ENCODE data around the gene DUOXA2.

The DUOXA2 gene

DNA sequence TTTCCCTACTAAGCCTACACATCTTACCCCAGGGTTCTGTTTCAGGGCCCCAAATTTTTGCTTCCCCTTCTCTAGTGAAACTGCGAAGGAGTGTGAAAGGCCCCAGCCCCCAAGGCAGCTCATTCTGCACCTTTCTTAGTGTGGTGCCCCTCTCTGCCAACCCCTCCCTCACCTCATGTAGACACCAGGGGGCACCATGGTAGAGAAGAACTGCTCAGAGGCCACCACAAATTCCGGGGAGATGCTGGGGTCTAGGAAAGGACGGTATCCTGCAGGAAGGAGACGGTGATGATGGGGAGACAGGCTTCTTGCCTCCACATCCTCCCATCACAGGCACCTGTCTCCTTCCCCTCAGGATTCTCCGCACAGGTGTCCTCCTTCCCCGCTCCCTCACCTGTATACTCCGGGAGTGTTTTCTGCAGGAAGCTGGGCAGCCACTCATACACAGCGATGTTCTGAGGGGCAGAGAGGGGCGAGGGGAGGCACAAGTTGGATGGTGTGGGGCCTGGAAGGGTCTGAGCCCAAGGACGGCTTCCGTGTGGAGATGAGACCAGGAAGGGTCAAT is 3.8 kb upstream of the DUOXA2 start:
- Mint-ChIP-seq H3K9me3 (no peaks in the 10 kb centered on the region), H3K27ac (no peak overlapping the region), H3K36me3 (no peaks in the 10 kb centered on the region), H3K4me1 (peaks cover 24% of the 10 kb centered on the region), H3K27me3 (peaks cover 46% of the 10 kb centered on the region), H3K4me3 (no peak overlapping the region)

DNA sequence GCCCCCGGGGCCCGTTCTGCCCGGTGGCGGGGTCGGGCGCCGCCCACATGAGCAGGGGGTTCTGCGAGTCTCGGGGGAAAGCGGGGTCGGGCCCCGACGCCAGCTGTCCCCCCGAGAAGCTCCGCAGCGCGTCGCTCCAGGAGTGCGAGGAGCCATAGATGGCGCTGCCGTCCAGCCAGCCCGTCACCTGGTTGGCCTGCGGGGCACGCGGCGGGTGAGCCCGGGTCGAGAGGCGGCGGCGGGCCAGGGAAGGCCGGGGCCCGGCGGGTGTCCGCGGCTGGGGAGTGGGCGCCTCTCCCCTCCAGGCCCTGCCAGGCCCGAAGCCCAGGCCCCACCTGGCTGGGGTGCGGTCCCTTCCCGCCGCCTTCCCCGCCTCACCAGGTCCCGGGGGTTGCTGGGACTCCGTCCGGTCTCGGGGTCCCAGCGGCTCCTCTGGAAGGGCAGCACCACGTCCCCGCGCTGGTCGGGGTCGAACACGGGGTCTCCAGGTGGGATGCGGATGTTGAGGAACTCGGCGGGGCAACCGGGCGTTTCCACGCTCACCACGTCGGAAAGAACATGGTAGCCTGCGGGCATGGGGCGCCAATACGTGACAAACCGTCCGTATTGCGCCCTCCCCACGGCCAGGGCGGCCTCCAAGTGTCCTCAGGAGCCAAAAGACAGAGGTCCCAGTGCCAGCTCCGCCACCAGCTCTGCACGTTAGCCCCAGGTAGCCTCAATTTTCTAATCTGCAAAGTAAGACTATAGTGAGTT is 2.6 kb upstream of the DUOXA2 start:
- Mint-ChIP-seq H3K36me3 (no peaks in the 10 kb centered on the region), H3K27ac (no peak overlapping the region), H3K4me1 (peaks cover 30% of the 10 kb centered on the region), H3K9me3 (no peaks in the 10 kb centered on the region), H3K4me3 (peak overlapping the region; percentile 75), H3K27me3 (peaks cover 58% of the 10 kb centered on the region)

DNA sequence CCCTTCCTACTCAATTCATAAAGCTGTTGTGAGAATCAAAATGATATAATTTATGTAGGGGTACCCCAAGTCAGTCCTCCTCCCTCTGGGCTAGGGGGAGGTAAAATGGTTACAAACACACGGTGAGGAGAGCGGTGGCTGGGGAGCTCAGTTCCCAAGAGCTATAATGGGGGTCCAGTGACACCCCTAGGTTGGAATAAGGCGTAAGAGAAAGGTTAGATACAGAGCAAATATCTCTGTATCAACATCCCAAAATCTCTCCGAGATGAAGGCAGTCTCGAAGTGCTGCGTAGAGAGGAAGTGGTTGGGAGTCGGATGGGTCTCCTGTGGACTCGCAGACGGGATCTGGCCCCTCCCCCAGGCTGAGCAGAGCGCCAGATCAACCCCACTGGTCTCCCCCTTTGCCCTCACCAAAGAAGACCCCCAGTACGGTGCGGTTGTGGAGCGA is 2.0 kb upstream of the DUOXA2 start:
- no peak overlapping the region for H3K27ac Mint-ChIP-seq
- H3K36me3 Mint-ChIP-seq = no peaks in the 10 kb centered on the region
- H3K4me3 Mint-ChIP-seq = peak overlapping the region; percentile 75
- H3K9me3 Mint-ChIP-seq = no peaks in the 10 kb centered on the region
- peaks cover 58% of the 10 kb centered on the region for H3K27me3 Mint-ChIP-seq
- peaks cover 32% of the 10 kb centered on the region for H3K4me1 Mint-ChIP-seq

DNA sequence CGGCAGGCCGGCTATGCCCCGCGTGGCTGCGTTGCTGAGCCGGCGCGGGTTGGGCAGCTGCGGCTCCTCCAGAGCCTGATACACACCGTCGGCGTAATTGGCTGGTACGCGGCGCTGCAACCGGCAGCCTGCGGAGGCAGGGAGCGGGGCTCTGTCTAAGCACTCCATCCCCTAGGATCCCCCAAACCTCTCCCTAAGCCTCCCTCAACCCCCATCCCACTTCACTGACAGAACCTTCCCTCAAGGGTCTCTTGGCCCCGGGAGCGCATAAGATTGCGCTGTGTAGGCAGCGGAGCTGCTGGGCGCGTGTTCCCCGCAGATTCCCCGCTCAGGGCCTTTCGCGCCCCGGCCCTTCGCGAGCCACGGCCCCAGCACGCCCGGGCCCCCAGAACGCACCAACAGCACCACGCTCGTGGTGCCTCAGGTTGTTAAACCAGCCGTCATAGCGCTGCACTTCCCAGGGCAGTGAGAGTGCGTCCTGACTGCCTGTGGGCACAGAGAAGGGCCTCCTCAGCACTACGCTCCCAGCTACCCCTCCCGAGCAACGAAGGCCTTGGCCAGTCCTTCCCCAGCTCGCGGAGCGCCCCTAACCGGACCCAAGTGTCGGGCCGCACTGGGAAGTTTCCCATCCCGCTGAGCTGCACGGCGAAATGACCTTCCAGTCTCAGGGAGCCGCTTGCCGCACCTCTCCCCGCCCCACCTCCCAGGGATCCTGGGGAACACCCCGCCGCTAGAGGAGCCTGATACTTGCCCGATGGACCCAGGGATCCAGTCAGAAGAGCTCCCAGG is 1.3 kb upstream of the DUOXA2 start:
- Mint-ChIP-seq H3K4me1 (peaks cover 38% of the 10 kb centered on the region), H3K27ac (no peak overlapping the region), H3K27me3 (peaks cover 60% of the 10 kb centered on the region), H3K4me3 (peak overlapping the region; percentile 75), H3K9me3 (no peaks in the 10 kb centered on the region), H3K36me3 (no peaks in the 10 kb centered on the region)

DNA sequence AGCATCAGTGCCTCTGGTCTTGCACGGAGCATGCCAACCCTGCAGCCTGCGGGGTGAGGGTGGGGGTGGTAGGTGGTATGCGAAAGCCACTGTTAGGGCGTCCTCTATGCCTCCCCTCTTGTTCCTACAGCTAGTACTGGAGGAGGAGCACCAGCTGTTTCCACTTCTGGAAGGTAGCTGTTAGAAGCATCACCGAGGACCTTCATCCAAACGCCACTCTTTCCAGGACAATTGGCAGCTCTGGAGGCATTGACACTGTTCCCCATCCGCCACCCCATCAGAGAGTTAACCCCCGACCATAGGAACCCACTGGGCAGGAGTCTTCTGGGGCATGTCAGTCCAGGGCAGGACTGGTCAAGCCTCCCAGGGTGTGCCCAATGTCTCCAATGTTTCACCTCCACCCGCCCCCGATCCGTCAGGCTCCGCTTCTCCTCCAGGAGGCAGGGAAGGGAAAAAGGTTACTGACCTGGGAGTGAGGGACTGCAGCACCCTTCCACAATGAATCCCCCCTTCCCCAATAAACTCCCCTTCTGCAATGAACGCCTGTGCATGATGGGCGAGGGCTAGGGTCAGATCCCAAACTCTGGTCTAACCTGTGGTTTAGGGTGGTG is 641 bp upstream of the DUOXA2 start:
- H3K4me1 Mint-ChIP-seq = peaks cover 44% of the 10 kb centered on the region
- H3K4me3 Mint-ChIP-seq = no peak overlapping the region
- peaks cover 61% of the 10 kb centered on the region for H3K27me3 Mint-ChIP-seq
- no peaks in the 10 kb centered on the region for H3K36me3 Mint-ChIP-seq
- no peak overlapping the region for H3K27ac Mint-ChIP-seq
- no peaks in the 10 kb centered on the region for H3K9me3 Mint-ChIP-seq

DNA sequence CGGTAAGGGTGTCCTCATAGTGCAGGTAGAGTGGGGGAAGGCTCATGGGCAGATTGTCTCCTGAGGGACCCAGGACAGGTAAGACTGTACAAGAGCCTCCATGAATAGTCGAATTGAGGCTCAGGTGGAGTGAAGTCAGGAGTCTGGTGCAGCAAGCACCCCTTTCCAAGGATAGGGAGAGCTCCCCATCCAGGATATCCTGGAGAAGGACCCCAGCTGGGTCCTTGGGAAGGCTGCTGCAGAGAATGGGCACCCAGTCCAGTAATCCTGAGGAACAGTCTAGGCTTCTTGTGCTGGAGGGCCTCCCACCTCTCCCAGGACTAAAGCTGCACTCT is 592 bp downstream of the DUOXA2 start:
- no peaks in the 10 kb centered on the region for H3K36me3 Mint-ChIP-seq
- peaks cover 44% of the 10 kb centered on the region for H3K4me1 Mint-ChIP-seq
- H3K4me3 Mint-ChIP-seq = no peak overlapping the region
- H3K9me3 Mint-ChIP-seq = no peaks in the 10 kb centered on the region
- peaks cover 52% of the 10 kb centered on the region for H3K27me3 Mint-ChIP-seq
- H3K27ac Mint-ChIP-seq = no peak overlapping the region

DNA sequence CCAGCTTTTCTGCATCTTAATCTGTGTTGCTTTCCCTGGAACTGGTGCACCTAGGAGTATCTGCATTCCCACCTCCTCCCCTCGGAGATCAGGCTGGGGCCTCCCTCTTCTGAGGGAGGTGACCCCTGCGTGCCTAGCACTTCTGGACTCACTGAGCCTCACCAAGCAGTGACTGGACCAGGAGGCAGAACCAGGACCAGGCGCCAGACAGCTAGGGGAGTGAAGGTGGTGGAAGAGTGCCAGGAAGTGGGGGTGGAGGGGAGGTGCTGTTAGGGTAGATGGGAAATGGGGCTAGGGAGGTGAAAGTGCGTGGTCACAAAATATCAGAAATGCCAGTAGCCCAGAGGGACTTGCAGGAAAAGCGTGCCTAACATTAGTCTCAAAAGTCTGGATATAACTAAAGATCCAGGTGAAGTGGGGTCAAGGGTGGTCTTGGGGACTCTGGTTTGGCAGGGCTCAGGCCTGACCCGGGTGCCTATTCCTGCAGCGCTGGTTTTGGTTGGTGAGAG is 1.2 kb downstream of the DUOXA2 start:
- no peak overlapping the region for H3K4me3 Mint-ChIP-seq
- no peak overlapping the region for H3K27ac Mint-ChIP-seq
- peaks cover 46% of the 10 kb centered on the region for H3K27me3 Mint-ChIP-seq
- H3K9me3 Mint-ChIP-seq = no peaks in the 10 kb centered on the region
- H3K36me3 Mint-ChIP-seq = no peaks in the 10 kb centered on the region
- peaks cover 44% of the 10 kb centered on the region for H3K4me1 Mint-ChIP-seq

DNA sequence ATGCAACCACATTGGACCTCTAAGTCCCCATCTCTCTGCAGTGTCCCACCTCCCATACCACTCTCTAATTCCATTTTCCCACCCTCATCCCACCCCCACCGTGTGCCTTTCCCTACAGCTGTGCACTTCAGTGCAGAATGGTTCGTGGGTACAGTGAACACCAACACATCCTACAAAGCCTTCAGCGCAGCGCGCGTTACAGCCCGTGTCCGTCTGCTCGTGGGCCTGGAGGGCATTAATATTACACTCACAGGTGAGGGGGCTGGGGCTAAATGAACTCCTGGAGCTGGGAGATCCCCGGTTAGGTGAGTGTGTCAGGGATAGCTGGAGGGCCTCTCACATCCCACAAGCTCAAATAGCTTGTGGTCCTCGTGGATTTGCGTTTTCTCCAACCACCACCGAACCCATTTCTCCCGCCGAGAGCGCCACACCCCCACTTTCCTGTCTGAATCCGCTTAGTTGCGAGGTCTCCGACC is 1.9 kb downstream of the DUOXA2 start:
- H3K36me3 Mint-ChIP-seq = no peaks in the 10 kb centered on the region
- H3K27me3 Mint-ChIP-seq = peaks cover 46% of the 10 kb centered on the region
- H3K27ac Mint-ChIP-seq = no peak overlapping the region
- no peaks in the 10 kb centered on the region for H3K9me3 Mint-ChIP-seq
- peak overlapping the region; percentile 63 for H3K4me3 Mint-ChIP-seq
- peaks cover 44% of the 10 kb centered on the region for H3K4me1 Mint-ChIP-seq

DNA sequence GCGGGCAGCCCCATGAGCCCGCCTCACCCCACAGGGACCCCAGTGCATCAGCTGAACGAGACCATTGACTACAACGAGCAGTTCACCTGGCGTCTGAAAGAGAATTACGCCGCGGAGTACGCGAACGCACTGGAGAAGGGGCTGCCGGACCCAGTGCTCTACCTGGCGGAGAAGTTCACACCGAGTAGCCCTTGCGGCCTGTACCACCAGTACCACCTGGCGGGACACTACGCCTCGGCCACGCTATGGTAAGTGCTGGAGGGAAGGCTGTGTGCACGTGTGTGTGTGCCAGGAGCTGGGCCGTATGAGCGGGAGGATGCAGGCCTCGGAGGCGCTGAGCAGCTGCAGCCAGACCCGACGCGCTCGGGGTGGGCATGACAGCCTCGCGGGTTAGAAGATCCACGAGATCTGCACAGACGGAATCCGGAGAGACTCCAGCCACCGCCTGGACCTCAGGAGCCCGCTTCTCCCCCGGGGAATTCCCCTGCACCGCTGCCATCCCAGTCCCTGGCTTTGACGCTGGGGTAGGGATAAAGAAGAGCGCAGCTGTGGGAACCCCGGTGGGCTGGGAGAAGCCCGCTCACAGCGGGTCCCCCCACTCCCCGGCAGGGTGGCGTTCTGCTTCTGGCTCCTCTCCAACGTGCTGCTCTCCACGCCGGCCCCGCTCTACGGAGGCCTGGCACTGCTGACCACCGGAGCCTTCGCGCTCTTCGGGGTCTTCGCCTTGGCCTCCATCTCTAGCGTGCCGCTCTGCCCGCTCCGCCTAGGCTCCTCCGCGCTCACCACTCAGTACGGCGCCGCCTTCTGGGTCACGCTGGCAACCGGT is 2.6 kb downstream of the DUOXA2 start:
- peak overlapping the region; percentile 82 for H3K4me3 Mint-ChIP-seq
- no peak overlapping the region for H3K27ac Mint-ChIP-seq
- H3K4me1 Mint-ChIP-seq = peaks cover 44% of the 10 kb centered on the region
- H3K27me3 Mint-ChIP-seq = peaks cover 47% of the 10 kb centered on the region
- H3K9me3 Mint-ChIP-seq = no peaks in the 10 kb centered on the region
- H3K36me3 Mint-ChIP-seq = no peaks in the 10 kb centered on the region

DNA sequence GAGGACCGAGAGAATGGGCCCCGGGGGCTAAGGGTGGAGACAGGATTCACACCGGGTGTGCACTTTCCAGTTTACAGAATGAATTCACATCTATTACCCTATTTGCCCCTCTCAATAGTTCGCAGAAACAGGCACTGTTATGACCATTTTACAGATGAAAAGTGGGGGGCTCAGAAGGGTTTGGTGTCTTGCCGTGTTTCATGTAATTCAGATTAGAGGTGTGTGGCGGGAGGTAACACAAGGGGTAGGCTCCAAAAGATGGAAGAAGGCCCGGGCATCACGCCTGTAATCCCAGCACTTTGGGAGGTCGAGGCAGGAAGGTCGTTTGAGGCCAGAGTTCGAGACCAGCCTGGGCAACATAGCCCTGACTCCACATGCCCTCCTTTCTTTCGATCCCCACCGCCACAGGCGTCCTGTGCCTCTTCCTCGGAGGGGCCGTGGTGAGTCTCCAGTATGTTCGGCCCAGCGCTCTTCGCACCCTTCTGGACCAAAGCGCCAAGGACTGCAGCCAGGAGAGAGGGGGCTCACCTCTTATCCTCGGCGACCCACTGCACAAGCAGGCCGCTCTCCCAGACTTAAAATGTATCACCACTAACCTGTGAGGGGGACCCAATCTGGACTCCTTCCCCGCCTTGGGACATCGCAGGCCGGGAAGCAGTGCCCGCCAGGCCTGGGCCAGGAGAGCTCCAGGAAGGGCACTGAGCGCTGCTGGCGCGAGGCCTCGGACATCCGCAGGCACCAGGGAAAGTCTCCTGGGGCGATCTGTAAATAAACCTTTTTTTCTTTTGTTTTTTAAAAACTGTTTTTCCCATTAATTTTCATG is 3.4 kb downstream of the DUOXA2 start:
- H3K4me3 Mint-ChIP-seq = peak overlapping the region; percentile 82
- no peak overlapping the region for H3K27ac Mint-ChIP-seq
- H3K27me3 Mint-ChIP-seq = peaks cover 41% of the 10 kb centered on the region
- H3K4me1 Mint-ChIP-seq = peaks cover 36% of the 10 kb centered on the region
- no peaks in the 10 kb centered on the region for H3K9me3 Mint-ChIP-seq
- no peaks in the 10 kb centered on the region for H3K36me3 Mint-ChIP-seq

DNA sequence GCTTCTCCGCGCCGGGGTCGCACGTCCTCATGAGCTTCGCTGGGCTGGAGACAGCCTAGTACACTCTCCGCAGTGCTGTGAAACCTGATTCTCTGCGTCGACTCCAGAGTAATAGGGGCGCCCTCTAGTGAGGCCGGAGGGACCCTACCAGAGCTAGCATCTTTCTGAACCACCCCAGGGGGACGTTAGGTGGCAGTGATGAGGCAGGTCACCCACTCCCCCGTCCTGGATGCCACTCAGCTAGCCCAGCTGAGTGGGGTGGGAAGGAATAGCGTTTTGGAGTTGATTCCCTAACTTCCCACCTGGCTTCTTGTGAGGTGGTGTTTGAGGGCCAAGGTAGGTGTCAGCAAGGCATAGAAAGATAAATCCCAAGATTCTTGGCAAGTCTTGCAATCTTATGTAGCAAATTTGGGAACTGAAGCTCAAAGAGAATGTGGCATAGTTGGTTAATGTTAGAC is 4.0 kb downstream of the DUOXA2 start:
- Mint-ChIP-seq H3K27me3 (peaks cover 42% of the 10 kb centered on the region), H3K4me3 (peak overlapping the region; percentile 82), H3K9me3 (no peaks in the 10 kb centered on the region), H3K36me3 (no peaks in the 10 kb centered on the region), H3K4me1 (peaks cover 34% of the 10 kb centered on the region), H3K27ac (no peak overlapping the region)

DNA sequence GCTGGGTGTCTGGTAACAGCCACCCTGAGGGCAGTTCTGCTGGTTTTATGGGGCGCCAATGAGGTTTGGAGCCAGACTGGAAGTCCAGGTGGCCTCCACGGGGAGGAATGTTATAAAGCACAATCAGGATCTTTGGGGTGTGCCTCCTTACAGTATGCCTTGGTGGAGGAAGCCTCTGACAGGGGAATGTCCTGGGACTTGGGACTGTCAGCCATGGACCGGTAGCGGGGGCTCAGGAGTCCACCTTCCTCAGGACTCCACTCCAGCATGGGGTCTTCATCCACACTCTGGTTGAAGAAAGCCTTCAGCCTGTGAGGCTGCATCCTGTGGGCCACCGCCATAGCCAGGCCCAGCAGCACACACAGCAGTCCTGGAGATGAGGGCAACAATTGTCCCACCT is 4.9 kb downstream of the DUOXA2 start:
- peaks cover 39% of the 10 kb centered on the region for H3K27me3 Mint-ChIP-seq
- no peaks in the 10 kb centered on the region for H3K9me3 Mint-ChIP-seq
- no peaks in the 10 kb centered on the region for H3K36me3 Mint-ChIP-seq
- H3K4me3 Mint-ChIP-seq = no peak overlapping the region
- H3K27ac Mint-ChIP-seq = no peak overlapping the region
- H3K4me1 Mint-ChIP-seq = peaks cover 27% of the 10 kb centered on the region

DNA sequence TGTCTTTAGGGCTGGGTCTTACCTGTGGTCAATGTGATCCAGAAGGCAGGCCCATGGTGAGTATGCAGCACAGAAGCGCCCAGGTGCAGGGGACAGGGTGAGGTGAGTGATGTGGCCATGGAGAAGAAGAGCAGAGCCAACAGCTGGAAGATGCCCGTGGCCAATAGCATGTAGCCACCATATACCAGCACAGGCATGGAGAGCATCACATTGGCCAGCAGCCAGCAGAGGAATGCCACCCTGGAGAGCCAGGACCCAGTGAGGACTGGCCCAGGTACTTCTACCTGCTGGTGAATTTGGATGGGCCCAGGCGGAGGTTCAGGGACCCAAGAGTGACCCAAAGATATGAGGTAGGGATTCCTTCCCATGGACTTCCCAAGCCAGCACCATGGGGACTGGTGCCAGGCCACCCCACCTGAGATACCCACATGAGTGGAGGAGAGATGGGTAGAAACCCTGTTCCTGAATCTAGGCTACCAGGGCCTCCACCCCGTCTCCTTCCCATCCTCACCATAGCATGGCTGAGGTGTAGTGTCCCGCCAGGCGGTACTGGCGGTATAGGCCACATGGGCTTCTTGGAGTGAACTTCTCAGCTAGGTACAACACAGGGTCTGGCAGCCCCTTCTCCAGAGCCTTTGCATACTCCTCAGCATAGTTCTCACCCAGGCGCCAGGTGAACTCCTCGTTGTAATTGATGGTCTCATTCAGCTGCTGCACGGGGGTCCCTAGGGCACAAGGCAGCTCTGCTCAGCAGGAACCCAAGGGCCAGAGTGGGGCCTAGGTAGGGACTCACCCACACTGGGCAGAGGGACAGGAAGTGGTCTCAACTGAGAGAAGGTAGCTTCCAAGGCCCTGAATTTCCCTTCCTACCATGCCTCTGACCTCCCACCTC is 6.2 kb downstream of the DUOXA2 start:
- peaks cover 20% of the 10 kb centered on the region for H3K4me1 Mint-ChIP-seq
- peaks cover 41% of the 10 kb centered on the region for H3K27me3 Mint-ChIP-seq
- no peak overlapping the region for H3K4me3 Mint-ChIP-seq
- H3K9me3 Mint-ChIP-seq = no peaks in the 10 kb centered on the region
- H3K36me3 Mint-ChIP-seq = no peaks in the 10 kb centered on the region
- H3K27ac Mint-ChIP-seq = no peak overlapping the region

Measured in activated naive CD4-positive, alpha-beta T cell treated with anti-CD3 and anti-CD28 coated beads, Interleukin-2, amount 50 U/mL, for 24 hours (primary cell).